Neural progenitor cell (in vitro differentiated cells): ENCODE measurements around the gene THRB. TPM values are rescaled to one million over a fixed set of nuclear protein-coding genes. Genes with fewer than 3 reads are reported as not detected.
"Not testable (repeated sequence)": the region's sequence is repeated elsewhere in the genome, so short reads cannot be mapped to it uniquely, and the experiment has no call there.

ENCODE experiments used
- DNase-seq: peaks from one replicate; pipeline ENCODE4 v3.0.0-alpha.2; 2016; ENCODE audit warnings: low spot score
- H2AFZ ChIP-seq: fragments of 200-600 bp; sonication (generic); replicated peaks from 2 replicates; pipeline ENCODE4 v1.6.1; 2016; ENCODE audit warnings: antibody characterized with exemption
- H3F3A ChIP-seq: fragments of 200-600 bp; sonication (generic); 2 replicates; pipeline ENCODE4 v1.6.1; 2016; ENCODE audit warnings: antibody characterized with exemption, low read depth
- H3K27ac ChIP-seq: fragments of 200-600 bp; sonication (generic); 2 replicates; pipeline ENCODE4 v1.5.1; 2016; ENCODE audit warnings: mild to moderate bottlenecking
- H3K27me3 ChIP-seq: fragments of 200-600 bp; sonication (generic); 2 replicates; pipeline ENCODE4 v1.6.1; 2016; ENCODE audit warnings: mild to moderate bottlenecking, moderate library complexity
- H3K36me3 ChIP-seq: fragments of 200-600 bp; sonication (generic); 2 replicates; pipeline ENCODE4 v1.5.1; 2016
- H3K4me1 ChIP-seq: fragments of 200-600 bp; sonication (generic); 2 replicates; pipeline ENCODE4 v1.6.1; 2016; ENCODE audit warnings: mixed run types
- H3K4me2 ChIP-seq: fragments of 200-600 bp; sonication (generic); 2 replicates; pipeline ENCODE4 v1.6.1; 2016
- H3K4me3 ChIP-seq: fragments of 200-600 bp; sonication (generic); 2 replicates; pipeline ENCODE4 v1.5.1; 2016
- H3K79me2 ChIP-seq: fragments of 200-600 bp; sonication (generic); 2 replicates; pipeline ENCODE4 v1.6.1; 2016; ENCODE audit warnings: low read depth
- H3K9ac ChIP-seq: fragments of 200-600 bp; sonication (generic); 2 replicates; pipeline ENCODE4 v1.6.1; 2016
- H3K9me3 ChIP-seq: fragments of 200-600 bp; sonication (generic); 2 replicates; pipeline ENCODE4 v1.5.1; 2016; ENCODE audit warnings: low read depth
- H4K20me1 ChIP-seq: fragments of 200-600 bp; sonication (generic); 2 replicates; pipeline ENCODE4 v1.6.1; 2016; ENCODE audit warnings: low read depth
- H3K27ac Mint-ChIP-seq: 3 replicates; pipeline ENCODE4 v1.8.0; 2021; ENCODE audit warnings: mixed read lengths
- H3K27me3 Mint-ChIP-seq: 2 replicates; pipeline ENCODE4 v1.8.0; 2022; ENCODE audit warnings: low read depth, mild to moderate bottlenecking, inconsistent platforms, moderate library complexity, mixed read lengths; ENCODE audit not compliant: insufficient read depth
- H3K36me3 Mint-ChIP-seq: 3 replicates; pipeline ENCODE4 v1.8.0; 2021; ENCODE audit warnings: mixed read lengths
- H3K4me1 Mint-ChIP-seq: 3 replicates; pipeline ENCODE4 v1.8.0; 2021; ENCODE audit warnings: mixed read lengths
- H3K4me3 Mint-ChIP-seq: 3 replicates; pipeline ENCODE4 v1.8.0; 2021; ENCODE audit warnings: mild to moderate bottlenecking, moderate library complexity, mixed read lengths
- H3K9me3 Mint-ChIP-seq: 3 replicates; pipeline ENCODE4 v1.8.0; 2020; ENCODE audit warnings: mixed read lengths
- CTCF ChIP-seq: fragments of 200-600 bp; sonication (generic); IDR thresholded peaks from 2 replicates; pipeline ENCODE4 v1.5.1; 2017; ENCODE audit warnings: antibody characterized with exemption, mild to moderate bottlenecking
- EZH2 ChIP-seq: fragments of 200-600 bp; sonication (generic); IDR thresholded peaks from 2 replicates; pipeline ENCODE4 v1.6.1; 2017; ENCODE audit warnings: antibody characterized with exemption, mild to moderate bottlenecking, moderate library complexity
- EZH2phosphoT487 ChIP-seq: fragments of 200-600 bp; sonication (generic); IDR thresholded peaks from 2 replicates; pipeline ENCODE4 v1.6.1; 2017; ENCODE audit warnings: antibody characterized with exemption
- total RNA-seq: library from RNA; depleted of rRNA; stranded (reverse); fragments of >200 nt; gene quantifications from 2 replicates; pipeline ENCODE4 v1.2.3, GENCODE V29; 2015; ENCODE audit warnings: low replicate concordance

Gene THRB
- total RNA-seq, 1 donor from 2014 or later, result 1.2 TPM

GRCh38 chr3:24428481-24428880 is 66.2 kb downstream of the THRB start:
- no peak overlapping the region for H3K27ac ChIP-seq
- H3K4me3 ChIP-seq, result no peak overlapping the region
- TF ChIP-seq EZH2, result no peak
- TF ChIP-seq CTCF, result no peak
- TF ChIP-seq EZH2phosphoT487, result no peak
- Mint-ChIP-seq H3K36me3 (no peaks in the 10 kb centered on the region), H3K4me3 (no peak overlapping the region), H3K27me3 (no peaks in the 10 kb centered on the region), H3K27ac (no peak overlapping the region), H3K9me3 (no peaks in the 10 kb centered on the region), H3K4me1 (no peaks in the 10 kb centered on the region)
- H3K36me3 ChIP-seq, result no peaks in the 10 kb centered on the region
- H4K20me1 ChIP-seq, result no peaks in the 10 kb centered on the region
- H3K9me3 ChIP-seq, result no peaks in the 10 kb centered on the region
- no peak overlapping the region for H3K4me2 ChIP-seq
- H2AFZ ChIP-seq, result peak overlapping the region; percentile 41
- no peaks in the 10 kb centered on the region for H3K79me2 ChIP-seq
- peaks cover 8% of the 10 kb centered on the region for H3K4me1 ChIP-seq
- no peaks in the 10 kb centered on the region for H3K27me3 ChIP-seq
- no peaks in the 10 kb centered on the region for H3F3A ChIP-seq
- H3K9ac ChIP-seq, result no peak overlapping the region
- no peak for DNase-seq

GRCh38 chr3:24426896-24427295 is 67.8 kb downstream of the THRB start:
- no peaks in the 10 kb centered on the region for H3K27me3 Mint-ChIP-seq
- TF ChIP-seq EZH2 (no peak), CTCF (no peak), EZH2phosphoT487 (no peak)

GRCh38 chr3:24420829-24421228 is 73.8 kb downstream of the THRB start:
- not testable (repeated sequence) for H3K9ac ChIP-seq, H3K9me3 ChIP-seq, H3K4me2 ChIP-seq, H3K36me3 ChIP-seq, H2AFZ ChIP-seq, H3K27ac ChIP-seq, H3K27ac Mint-ChIP-seq, H3K27me3 ChIP-seq, DNase-seq, H3K4me3 ChIP-seq, H3K4me1 ChIP-seq, H3K79me2 ChIP-seq, H3K4me1 Mint-ChIP-seq, H3K27me3 Mint-ChIP-seq, H4K20me1 ChIP-seq, H3K36me3 Mint-ChIP-seq, H3K4me3 Mint-ChIP-seq, H3F3A ChIP-seq, H3K9me3 Mint-ChIP-seq

More at GRCh38 chr3:24426896-24427295, 67.8 kb downstream of the THRB start:
- no peaks in the 10 kb centered on the region for H3K27me3 ChIP-seq
- no peak overlapping the region for H3K4me3 ChIP-seq
- peak overlapping the region; percentile 19 for H3K4me2 ChIP-seq
- no peak overlapping the region for H2AFZ ChIP-seq
- H3K9me3 ChIP-seq, result no peaks in the 10 kb centered on the region
- H3K4me1 Mint-ChIP-seq, result no peaks in the 10 kb centered on the region
- H3K9ac ChIP-seq, result no peak overlapping the region
- H4K20me1 ChIP-seq, result no peaks in the 10 kb centered on the region
- no peaks in the 10 kb centered on the region for H3K36me3 Mint-ChIP-seq
- H3K27ac ChIP-seq, result no peak overlapping the region
- H3K79me2 ChIP-seq, result no peaks in the 10 kb centered on the region
- H3K4me1 ChIP-seq, result peaks cover 8% of the 10 kb centered on the region
- no peak overlapping the region for H3K4me3 Mint-ChIP-seq
- H3K27ac Mint-ChIP-seq, result no peak overlapping the region
- no peaks in the 10 kb centered on the region for H3K9me3 Mint-ChIP-seq
- no peaks in the 10 kb centered on the region for H3F3A ChIP-seq
- H3K36me3 ChIP-seq, result no peaks in the 10 kb centered on the region
- DNase-seq, result no peak

- H3K27ac ChIP-seq, result no peak overlapping the region
Measured at GRCh38 chr3:24420224-24420623, 74.4 kb downstream of the THRB start.

More at GRCh38 chr3:24420224-24420623, 74.4 kb downstream of the THRB start:
- Histone ChIP-seq H3K4me1 (no peaks in the 10 kb centered on the region), H3K79me2 (no peaks in the 10 kb centered on the region), H2AFZ (no peak overlapping the region), H3K27me3 (no peaks in the 10 kb centered on the region), H3K9ac (no peak overlapping the region), H3K36me3 (no peaks in the 10 kb centered on the region), H3K4me2 (no peak overlapping the region), H4K20me1 (no peaks in the 10 kb centered on the region), H3K4me3 (no peak overlapping the region), H3F3A (no peaks in the 10 kb centered on the region), H3K9me3 (no peaks in the 10 kb centered on the region)
- no peak for TF ChIP-seq CTCF
- no peak for TF ChIP-seq EZH2phosphoT487
- no peak for TF ChIP-seq EZH2
- Mint-ChIP-seq H3K4me1 (peaks cover 4% of the 10 kb centered on the region), H3K36me3 (no peaks in the 10 kb centered on the region), H3K9me3 (no peaks in the 10 kb centered on the region), H3K27me3 (peaks cover 2% of the 10 kb centered on the region), H3K4me3 (no peak overlapping the region), H3K27ac (no peak overlapping the region)
- no peak for DNase-seq
